ENCODE data around the gene RPS6KC1. TPM values are rescaled to one million over a fixed set of nuclear protein-coding genes. Genes with fewer than 3 reads are reported as not detected.
"Not testable (repeated sequence)": the region's sequence is repeated elsewhere in the genome, so short reads cannot be mapped to it uniquely, and the experiment has no call there.

The RPS6KC1 gene
- total RNA-seq, 2 experiments from 2014 or later, result 9.5 to 14.6 TPM

- peaks cover 18% of the 10 kb centered on the region for H3K4me1 Mint-ChIP-seq
- no peaks in the 10 kb centered on the region for H3K36me3 Mint-ChIP-seq
- no peak for DNase-seq
- CTCF ChIA-PET, result no interaction called here
- ATAC-seq, result no peak
- H3K27me3 Mint-ChIP-seq, result no peaks in the 10 kb centered on the region
- no peak overlapping the region for H3K27ac Mint-ChIP-seq
- H3K4me3 Mint-ChIP-seq, result no peak overlapping the region
- no peaks in the 10 kb centered on the region for H3K9me3 Mint-ChIP-seq (ENCODE audit: low read depth)
These were observed 15.3 kb downstream of the RPS6KC1 start for GRCh38 chr1:213066363-213066762.

- no peak for ATAC-seq
- H3K36me3 Mint-ChIP-seq, result no peaks in the 10 kb centered on the region
- peaks cover 24% of the 10 kb centered on the region for H3K4me1 Mint-ChIP-seq
- no peak for DNase-seq
- no peaks in the 10 kb centered on the region for H3K27me3 Mint-ChIP-seq
- no peak overlapping the region for H3K4me3 Mint-ChIP-seq
- no peak overlapping the region for H3K27ac Mint-ChIP-seq
- no peaks in the 10 kb centered on the region for H3K9me3 Mint-ChIP-seq (ENCODE audit: low read depth)
- CTCF ChIA-PET, result no interaction called here
These were observed 16.3 kb downstream of the RPS6KC1 start for GRCh38 chr1:213067352-213067751.

- CTCF ChIA-PET, result interaction anchor here (1.2 to 1.9 kb wide), 7 partner anchors 13 to 405 kb away, joined by 3 to 7 read pairs (median 4); partner anchors contain the start of genes ANGEL2, NSL1, RPS6KC1 and TATDN3
- Mint-ChIP-seq H3K4me1 (peaks cover 35% of the 10 kb centered on the region), H3K27ac (peak overlapping the region; percentile 77), H3K36me3 (peaks cover 8% of the 10 kb centered on the region), H3K9me3 (ENCODE audit: low read depth) (no peaks in the 10 kb centered on the region), H3K4me3 (peak overlapping the region; percentile 49), H3K27me3 (no peaks in the 10 kb centered on the region)
- ATAC-seq, result peak; percentile 92
- DNase-seq, result peak; percentile 77
These were observed 19.4 kb downstream of the RPS6KC1 start for GRCh38 chr1:213070406-213070805.

- H3K27me3 Mint-ChIP-seq, result no peaks in the 10 kb centered on the region
- peak; percentile 61 for ATAC-seq
- H3K4me3 Mint-ChIP-seq, result no peak overlapping the region
- H3K36me3 Mint-ChIP-seq, result peaks cover 19% of the 10 kb centered on the region
- no peak overlapping the region for H3K27ac Mint-ChIP-seq
- CTCF ChIA-PET, result interaction anchor here (0.9 to 1.1 kb wide), 2 partner anchors 25 to 53 kb away, joined by 3 read pairs; no protein-coding TSS in a partner anchor
- no peak for DNase-seq
- H3K9me3 Mint-ChIP-seq (ENCODE audit: low read depth), result no peaks in the 10 kb centered on the region
- H3K4me1 Mint-ChIP-seq, result peaks cover 26% of the 10 kb centered on the region
These were observed 24.7 kb downstream of the RPS6KC1 start for GRCh38 chr1:213075725-213076124.

GRCh38 chr1:213082420-213083111 is 31.5 kb downstream of the RPS6KC1 start:
- no peaks in the 10 kb centered on the region for H3K27me3 Mint-ChIP-seq
- peak; percentile 76 for ATAC-seq
- no peaks in the 10 kb centered on the region for H3K9me3 Mint-ChIP-seq (ENCODE audit: low read depth)
- H3K36me3 Mint-ChIP-seq, result peaks cover 39% of the 10 kb centered on the region
- CTCF ChIA-PET, result interaction anchor here (1.1 to 1.3 kb wide), 2 partner anchors 12 to 69 kb away, joined by 3 to 4 read pairs; no protein-coding TSS in a partner anchor
- DNase-seq, result no peak
- peak overlapping the region; percentile 21 for H3K4me3 Mint-ChIP-seq
- peak overlapping the region; percentile 77 for H3K27ac Mint-ChIP-seq
- peaks cover 27% of the 10 kb centered on the region for H3K4me1 Mint-ChIP-seq

GRCh38 chr1:213083112-213083445 is 32.0 kb downstream of the RPS6KC1 start:
- H3K27ac Mint-ChIP-seq, result peak overlapping the region; percentile 77
- CTCF ChIA-PET, result interaction anchor here (1.1 to 1.3 kb wide), 3 partner anchors 13 to 69 kb away, joined by 3 to 4 read pairs (median 3); partner anchors contain the start of gene ANGEL2
- H3K36me3 Mint-ChIP-seq, result peaks cover 44% of the 10 kb centered on the region
- peak; percentile 68 for DNase-seq
- no peaks in the 10 kb centered on the region for H3K27me3 Mint-ChIP-seq
- peaks cover 27% of the 10 kb centered on the region for H3K4me1 Mint-ChIP-seq
- H3K9me3 Mint-ChIP-seq (ENCODE audit: low read depth), result no peaks in the 10 kb centered on the region
- peak; percentile 79 for ATAC-seq
- peak overlapping the region; percentile 16 for H3K4me3 Mint-ChIP-seq

GRCh38 chr1:213087911-213088310 is 36.9 kb downstream of the RPS6KC1 start:
- no peaks in the 10 kb centered on the region for H3K9me3 Mint-ChIP-seq (ENCODE audit: low read depth)
- DNase-seq, result no peak
- ATAC-seq, result no peak
- H3K4me1 Mint-ChIP-seq, result peaks cover 25% of the 10 kb centered on the region
- H3K36me3 Mint-ChIP-seq, result peaks cover 42% of the 10 kb centered on the region
- H3K27ac Mint-ChIP-seq, result no peak overlapping the region
- no peaks in the 10 kb centered on the region for H3K27me3 Mint-ChIP-seq
- no peak overlapping the region for H3K4me3 Mint-ChIP-seq
- CTCF ChIA-PET, result no interaction called here

GRCh38 chr1:213089924-213090677 is 39.1 kb downstream of the RPS6KC1 start:
- no peak for DNase-seq
- peak; percentile 57 for ATAC-seq
- H3K4me1 Mint-ChIP-seq, result peaks cover 15% of the 10 kb centered on the region

GRCh38 chr1:213094446-213094845 is 43.4 kb downstream of the RPS6KC1 start:
- Mint-ChIP-seq H3K27ac (no peak overlapping the region), H3K4me3 (no peak overlapping the region), H3K4me1 (peaks cover 10% of the 10 kb centered on the region), H3K9me3 (ENCODE audit: low read depth) (no peaks in the 10 kb centered on the region), H3K27me3 (no peaks in the 10 kb centered on the region), H3K36me3 (peaks cover 33% of the 10 kb centered on the region)
- ATAC-seq (no peak), DNase-seq (no peak)
- CTCF ChIA-PET, result interaction anchor here (0.9 kb wide), 1 partner anchor 10 kb away, joined by 4 read pairs; no protein-coding TSS in a partner anchor

More at GRCh38 chr1:213089924-213090677, 39.1 kb downstream of the RPS6KC1 start:
- H3K27ac Mint-ChIP-seq, result peak overlapping the region; percentile 84
- CTCF ChIA-PET, result interaction anchor here (1.2 kb wide), 1 partner anchor 15 kb away, joined by 3 read pairs; no protein-coding TSS in a partner anchor
- no peak overlapping the region for H3K4me3 Mint-ChIP-seq
- H3K27me3 Mint-ChIP-seq, result no peaks in the 10 kb centered on the region
- H3K36me3 Mint-ChIP-seq, result peaks cover 34% of the 10 kb centered on the region
- H3K9me3 Mint-ChIP-seq (ENCODE audit: low read depth), result no peaks in the 10 kb centered on the region

- CTCF ChIA-PET, result no interaction called here
- Mint-ChIP-seq H3K36me3 (peaks cover 32% of the 10 kb centered on the region), H3K4me3 (no peak overlapping the region), H3K27ac (no peak overlapping the region), H3K27me3 (no peaks in the 10 kb centered on the region), H3K9me3 (ENCODE audit: low read depth) (no peaks in the 10 kb centered on the region), H3K4me1 (peaks cover 1% of the 10 kb centered on the region)
- DNase-seq, result no peak
- no peak for ATAC-seq
These were observed 44.4 kb downstream of the RPS6KC1 start for GRCh38 chr1:213095467-213095866.

GRCh38 chr1:213099682-213100399 is 48.8 kb downstream of the RPS6KC1 start:
- DNase-seq (no peak), ATAC-seq (no peak)
- peaks cover 29% of the 10 kb centered on the region for H3K36me3 Mint-ChIP-seq
- H3K4me1 Mint-ChIP-seq, result peaks cover 6% of the 10 kb centered on the region
- CTCF ChIA-PET, result no interaction called here
- H3K9me3 Mint-ChIP-seq (ENCODE audit: low read depth), result no peaks in the 10 kb centered on the region
- H3K27ac Mint-ChIP-seq, result no peak overlapping the region
- H3K27me3 Mint-ChIP-seq, result no peaks in the 10 kb centered on the region
- H3K4me3 Mint-ChIP-seq, result no peak overlapping the region

- H3K27me3 Mint-ChIP-seq; H3K4me1 Mint-ChIP-seq; H3K27ac Mint-ChIP-seq; H3K4me3 Mint-ChIP-seq; H3K9me3 Mint-ChIP-seq (ENCODE audit: low read depth); CTCF ChIA-PET; DNase-seq; ATAC-seq: not testable (repeated sequence)
- peaks cover 26% of the 10 kb centered on the region for H3K36me3 Mint-ChIP-seq
These were observed 49.5 kb downstream of the RPS6KC1 start for GRCh38 chr1:213100565-213100964.
